DOHH2 (cell line): Measurements from ENCODE around the gene PALLD.

Source experiments
- H3F3A ChIP-seq: fragments of 200-600 bp; sonication (generic), shearing (Covaris generic); 2 replicates; pipeline ENCODE4 v1.6.0; 2016; ENCODE audit warnings: antibody characterized with exemption, mild to moderate bottlenecking; ENCODE audit not compliant: control insufficient read depth, insufficient read depth
- H3K27ac ChIP-seq: fragments of 200-600 bp; sonication (generic); 2 replicates; pipeline ENCODE4 v1.5.1; 2014; ENCODE audit warnings: low read depth, mild to moderate bottlenecking, low read length, moderate library complexity
- H3K27me3 ChIP-seq: fragments of 200-600 bp; sonication (generic); 2 replicates; pipeline ENCODE4 v1.6.1; 2014; ENCODE audit warnings: mild to moderate bottlenecking, low read length, mixed read lengths; ENCODE audit not compliant: control insufficient read depth
- H3K36me3 ChIP-seq: fragments of 200-600 bp; sonication (generic); 2 replicates; pipeline ENCODE4 v1.6.1; 2014; ENCODE audit warnings: mild to moderate bottlenecking, low read length, moderate library complexity, mixed read lengths; ENCODE audit not compliant: control insufficient read depth
- H3K4me1 ChIP-seq: fragments of 200-600 bp; sonication (generic); 2 replicates; pipeline ENCODE4 v1.6.1; 2014; ENCODE audit warnings: mild to moderate bottlenecking, low read length, mixed read lengths; ENCODE audit not compliant: control insufficient read depth
- H3K4me2 ChIP-seq: fragments of 200-600 bp; sonication (generic); 2 replicates; pipeline ENCODE4 v1.6.0; 2014; ENCODE audit warnings: mild to moderate bottlenecking, low read length, moderate library complexity
- H3K4me3 ChIP-seq: fragments of 200-600 bp; sonication (generic); 2 replicates; pipeline ENCODE4 v1.5.1; 2014; ENCODE audit warnings: mild to moderate bottlenecking, low read length, mixed read lengths
- H3K79me2 ChIP-seq: fragments of 200-600 bp; sonication (generic); 2 replicates; pipeline ENCODE4 v1.6.1; 2014; ENCODE audit warnings: mild to moderate bottlenecking, low read length, mixed read lengths; ENCODE audit not compliant: control insufficient read depth
- H3K9me2 ChIP-seq: fragments of 200-600 bp; sonication (generic); replicated peaks from 2 replicates; pipeline ENCODE4 v1.6.1; 2014; ENCODE audit warnings: mild to moderate bottlenecking, low read length, mixed read lengths; ENCODE audit not compliant: control insufficient read depth
- H3K9me3 ChIP-seq: fragments of 200-600 bp; sonication (generic); 2 replicates; pipeline ENCODE4 v1.6.1; 2014; ENCODE audit warnings: antibody characterized with exemption, low read length, mixed read lengths; ENCODE audit not compliant: control insufficient read depth, insufficient read depth
- H4K20me1 ChIP-seq: fragments of 200-600 bp; sonication (generic); 2 replicates; pipeline ENCODE4 v1.6.0; 2014; ENCODE audit warnings: low read depth, mild to moderate bottlenecking, antibody characterized with exemption, low read length, moderate library complexity; ENCODE audit not compliant: control insufficient read depth, insufficient read depth
- CTCF ChIP-seq: fragments of 200-600 bp; sonication (generic); IDR thresholded peaks from one replicate; pipeline ENCODE4 v1.5.1; 2014; ENCODE audit warnings: antibody characterized with exemption, mild to moderate bottlenecking, low read depth, low read length; ENCODE audit not compliant: poor library complexity, severe bottlenecking
- EZH2phosphoT487 ChIP-seq: fragments of 200-600 bp; sonication (generic); IDR thresholded peaks from 2 replicates; pipeline ENCODE4 v1.6.1; 2017; ENCODE audit warnings: borderline replicate concordance, mild to moderate bottlenecking, antibody characterized with exemption, low read length, moderate library complexity, mixed read lengths

PALLD gene

GRCh38 chr4:168720396-168720900 lies 223.6 kb downstream of the PALLD start:
- TF ChIP-seq CTCF (no peak), EZH2phosphoT487 (no peak)
- Histone ChIP-seq H3K9me2 (no peaks in the 10 kb centered on the region), H3K4me1 (no peaks in the 10 kb centered on the region), H3F3A (no peaks in the 10 kb centered on the region), H3K36me3 (no peaks in the 10 kb centered on the region), H3K4me3 (no peak overlapping the region), H3K4me2 (no peak overlapping the region), H3K27me3 (no peaks in the 10 kb centered on the region), H4K20me1 (no peaks in the 10 kb centered on the region), H3K27ac (no peak overlapping the region), H3K79me2 (no peaks in the 10 kb centered on the region), H3K9me3 (no peaks in the 10 kb centered on the region)

- H3K4me2 ChIP-seq: no peak overlapping the region
- H3K4me1 ChIP-seq: no peaks in the 10 kb centered on the region
- no peaks in the 10 kb centered on the region for H3K36me3 ChIP-seq
- H3K9me3 ChIP-seq: no peaks in the 10 kb centered on the region
- H3K27ac ChIP-seq: no peak overlapping the region
- H3K79me2 ChIP-seq: no peaks in the 10 kb centered on the region
- no peaks in the 10 kb centered on the region for H3K9me2 ChIP-seq
- TF ChIP-seq EZH2phosphoT487 (no peak), CTCF (no peak)
- H3K27me3 ChIP-seq: no peaks in the 10 kb centered on the region
- H3F3A ChIP-seq: no peaks in the 10 kb centered on the region
- H4K20me1 ChIP-seq: no peaks in the 10 kb centered on the region
- no peak overlapping the region for H3K4me3 ChIP-seq
Measured at GRCh38 chr4:168722391-168722790, 225.5 kb downstream of the PALLD start.

- Histone ChIP-seq H3K4me2 (no peak overlapping the region), H3K4me3 (no peak overlapping the region), H3K9me3 (no peaks in the 10 kb centered on the region), H4K20me1 (no peaks in the 10 kb centered on the region), H3K79me2 (no peaks in the 10 kb centered on the region), H3K9me2 (no peaks in the 10 kb centered on the region), H3K36me3 (no peaks in the 10 kb centered on the region), H3K27ac (no peak overlapping the region), H3K4me1 (no peaks in the 10 kb centered on the region), H3F3A (no peaks in the 10 kb centered on the region), H3K27me3 (no peaks in the 10 kb centered on the region)
- TF ChIP-seq CTCF: no peak
- TF ChIP-seq EZH2phosphoT487: no peak
Measured at GRCh38 chr4:168723020-168723419, 226.2 kb downstream of the PALLD start.

GRCh38 chr4:168723569-168723968 lies 226.7 kb downstream of the PALLD start:
- no peak for TF ChIP-seq CTCF

More at GRCh38 chr4:168723569-168723968, 226.7 kb downstream of the PALLD start:
- no peaks in the 10 kb centered on the region for H3K4me1 ChIP-seq
- no peaks in the 10 kb centered on the region for H3F3A ChIP-seq
- no peaks in the 10 kb centered on the region for H3K79me2 ChIP-seq
- no peak overlapping the region for H3K27ac ChIP-seq
- no peaks in the 10 kb centered on the region for H3K27me3 ChIP-seq
- H3K4me2 ChIP-seq: no peak overlapping the region
- no peaks in the 10 kb centered on the region for H3K36me3 ChIP-seq
- no peaks in the 10 kb centered on the region for H3K9me3 ChIP-seq
- H3K4me3 ChIP-seq: no peak overlapping the region
- no peaks in the 10 kb centered on the region for H4K20me1 ChIP-seq
- no peaks in the 10 kb centered on the region for H3K9me2 ChIP-seq
